Keratinocyte (primary cell): ENCODE results near the gene RNF183.

Experiments used
- EZH2 ChIP-seq: IDR thresholded peaks from one replicate; pipeline ENCODE4 v1.6.1; 2012; ENCODE audit warnings: inconsistent platforms, mild to moderate bottlenecking, low read length, moderate library complexity
- TF ChIP-seq, protein P1 (sequence below), 3 experiments: IDR thresholded peaks in 1 of 3; conservative IDR thresholded peaks in 1 of 3; optimal IDR thresholded peaks in 1 of 3; 2 replicates in 2 of 3; 3 replicates in 1 of 3; pipeline versions ENCODE3 to v1.5.1; 2011; ENCODE audit warnings: low read length in 3 of 3, mild to moderate bottlenecking in 3 of 3, moderate library complexity in 2 of 3, control low read depth in 1 of 3, inconsistent platforms in 1 of 3; ENCODE audit not compliant: insufficient read depth in 2 of 3; ENCODE audit errors: extremely low read depth in 1 of 3

DNA sequence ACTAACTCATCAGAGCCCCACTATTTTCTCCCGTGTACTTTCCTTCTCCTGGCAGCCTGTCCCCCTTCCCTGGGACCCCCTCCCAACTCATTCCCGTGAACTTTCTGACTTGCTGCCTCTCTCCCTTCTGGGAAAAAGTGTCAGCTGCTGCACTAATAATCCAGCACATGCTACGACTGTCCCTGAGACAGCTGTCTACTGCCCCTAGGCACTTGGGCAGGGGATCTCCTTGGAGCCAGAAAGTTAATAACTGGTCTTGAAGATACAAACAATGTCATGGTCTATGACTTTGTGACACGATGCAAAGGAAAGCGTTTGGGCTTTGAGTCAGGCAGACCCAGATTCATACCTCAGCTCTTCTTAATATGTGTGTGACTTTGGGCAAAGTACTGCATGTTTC lies 10.1 kb upstream of the RNF183 start:
- TF ChIP-seq, protein P1, sequence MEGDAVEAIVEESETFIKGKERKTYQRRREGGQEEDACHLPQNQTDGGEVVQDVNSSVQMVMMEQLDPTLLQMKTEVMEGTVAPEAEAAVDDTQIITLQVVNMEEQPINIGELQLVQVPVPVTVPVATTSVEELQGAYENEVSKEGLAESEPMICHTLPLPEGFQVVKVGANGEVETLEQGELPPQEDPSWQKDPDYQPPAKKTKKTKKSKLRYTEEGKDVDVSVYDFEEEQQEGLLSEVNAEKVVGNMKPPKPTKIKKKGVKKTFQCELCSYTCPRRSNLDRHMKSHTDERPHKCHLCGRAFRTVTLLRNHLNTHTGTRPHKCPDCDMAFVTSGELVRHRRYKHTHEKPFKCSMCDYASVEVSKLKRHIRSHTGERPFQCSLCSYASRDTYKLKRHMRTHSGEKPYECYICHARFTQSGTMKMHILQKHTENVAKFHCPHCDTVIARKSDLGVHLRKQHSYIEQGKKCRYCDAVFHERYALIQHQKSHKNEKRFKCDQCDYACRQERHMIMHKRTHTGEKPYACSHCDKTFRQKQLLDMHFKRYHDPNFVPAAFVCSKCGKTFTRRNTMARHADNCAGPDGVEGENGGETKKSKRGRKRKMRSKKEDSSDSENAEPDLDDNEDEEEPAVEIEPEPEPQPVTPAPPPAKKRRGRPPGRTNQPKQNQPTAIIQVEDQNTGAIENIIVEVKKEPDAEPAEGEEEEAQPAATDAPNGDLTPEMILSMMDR (optimal IDR thresholded peaks at IDR 0.05 in 1 of 3, IDR thresholded peaks at IDR 0.05 in 1 of 3, conservative IDR thresholded peaks at IDR 0.05 in 1 of 3; ENCODE audit: extremely low read depth in 1 of 3, insufficient read depth in 2 of 3, low read length in 3 of 3): no peak
- TF ChIP-seq EZH2: no peak
